ENCODE results near the gene VAT1L. TPM values are rescaled to one million over a fixed set of nuclear protein-coding genes. Genes with fewer than 3 reads are reported as not detected.

The VAT1L gene
- total RNA-seq, 1 experiment from 2014 or later, result 33.8 TPM

GRCh38 chr16:77739559-77739892, 48.8 kb upstream of the VAT1L start:
- Histone ChIP-seq H4K5ac (ENCODE audit: insufficient read length, low read depth, low read length) (no peak overlapping the region), H3T11ph (ENCODE audit: low read length) (no peak overlapping the region), H3K56ac (ENCODE audit: insufficient read length, low read depth, low read length) (no peak overlapping the region), H2BK20ac (ENCODE audit: low read depth, low read length, poor library complexity, severe bottlenecking) (no peak overlapping the region), H3K79me2 (ENCODE audit: insufficient read depth, low read length) (no peaks in the 10 kb centered on the region), H4K20me1 (ENCODE audit: control insufficient read depth, insufficient read depth, insufficient read length) (no peaks in the 10 kb centered on the region), H4K8ac (replicated peaks; ENCODE audit: insufficient read length, low read depth, low read length) (no peak overlapping the region), H3K27ac (ENCODE audit: insufficient read length, low read depth, low read length) (no peak overlapping the region), H3K4me1 (ENCODE audit: insufficient read depth, low read length) (no peaks in the 10 kb centered on the region), H3K23ac (ENCODE audit: insufficient read length, low read depth, low read length) (no peak overlapping the region), H3K79me1 (ENCODE audit: insufficient read depth, low read depth, low read length, poor library complexity, severe bottlenecking) (no peaks in the 10 kb centered on the region), H2BK120ac (ENCODE audit: low read depth, low read length, poor library complexity, severe bottlenecking) (no peak overlapping the region), H3K4ac (ENCODE audit: low read depth, low read length) (no peak overlapping the region), H3K14ac (ENCODE audit: insufficient read depth, low read length) (no peak overlapping the region), H3K9me3 (ENCODE audit: control insufficient read depth, low read depth, low read length) (no peaks in the 10 kb centered on the region), H3K18ac (ENCODE audit: insufficient read length, low read depth, low read length) (no peak overlapping the region), H2BK15ac (ENCODE audit: low read depth, low read length) (no peak overlapping the region), H4K91ac (ENCODE audit: insufficient read length, low read depth, low read length) (no peak overlapping the region), H3K23me2 (ENCODE audit: insufficient read length, low read depth, low read length, poor library complexity, severe bottlenecking) (no peaks in the 10 kb centered on the region), H3K9ac (ENCODE audit: extremely low read depth, insufficient read length, low read length) (no peak overlapping the region), H3K27me3 (ENCODE audit: insufficient read depth, low read length) (no peaks in the 10 kb centered on the region), H3K4me2 (ENCODE audit: insufficient read depth, insufficient read length, low read length) (no peak overlapping the region), H2BK12ac (ENCODE audit: insufficient read length, low read depth, low read length) (no peak overlapping the region), H2AFZ (ENCODE audit: low read length) (no peak overlapping the region), H2BK5ac (ENCODE audit: insufficient read length, low read length) (no peak overlapping the region), H2AK5ac (ENCODE audit: insufficient read length, low read length) (no peak overlapping the region)
- Mint-ChIP-seq H3K4me3 (no peak overlapping the region), H3K36me3 (ENCODE audit: insufficient read depth in 1 of 3, low read depth in 3 of 3) (peaks cover 1 to 5% (median 4%) of the 10 kb centered on the region in 3 experiments; a peak in 6 of 7 replicates), H3K27me3 (ENCODE audit: low read depth) (no peaks in the 10 kb centered on the region), H3K9me3 (peaks cover 6% of the 10 kb centered on the region in 2 experiments; a peak in 3 of 5 replicates), H3K4me1 (no peaks in the 10 kb centered on the region), H3K27ac (no peak overlapping the region; a peak in 1 of 7 replicates)
- DNase-seq, result no peak
- TF ChIP-seq CTCF (conservative IDR thresholded peaks at IDR 0.05), result no peak
- whole genome bisulfite sequencing (ENCODE audit: extremely low coverage, insufficient read length, low lambda C conversion rate), result no CpG with 5 or more reads among the region's 1 CpG

All from H9 (cell line).